T-helper 2 cell treated with Interferon-gamma antibody and Interleukin-4, amounts not matched to agents 100 ng/mL and 5 ng/mL, for 36 hours (primary cell): ENCODE data around the gene KIF4A. TPM values are rescaled to one million over a fixed set of nuclear protein-coding genes. Genes with fewer than 3 reads are reported as not detected.
"Not testable (repeated sequence)": the region's sequence is repeated elsewhere in the genome, so short reads cannot be mapped to it uniquely, and the experiment has no call there.

Experiments
- intact Hi-C: fragments of 100-400 bp; cut with micrococcal nuclease; formaldehyde crosslinking; loops from one replicate; pipeline ENCODE4 v1.15.1; 2023
- total RNA-seq: library from RNA; stranded (reverse); gene quantifications from 2 replicates; pipeline ENCODE4 v1.2.3, GENCODE V29; 2022

KIF4A gene
- total RNA-seq, 1 donor from 2014 or later: 32.2 TPM

GRCh38 chrX:70386235-70386634 lies 96.3 kb downstream of the KIF4A start:
- intact Hi-C loops: no loop called here

GRCh38 chrX:70398899-70399298 lies 109.0 kb downstream of the KIF4A start:
- intact Hi-C loops: no loop called here

- intact Hi-C loops: not testable (repeated sequence)
Observed at GRCh38 chrX:70400181-70400580, 110.3 kb downstream of the KIF4A start.

GRCh38 chrX:70402721-70403120 lies 112.8 kb downstream of the KIF4A start:
- intact Hi-C loops: no loop called here

GRCh38 chrX:70405003-70405402 lies 115.1 kb downstream of the KIF4A start:
- intact Hi-C loops: no loop called here

GRCh38 chrX:70410921-70411320 lies 121.0 kb downstream of the KIF4A start:
- intact Hi-C loops: no loop called here

GRCh38 chrX:70411475-70411874 lies 121.6 kb downstream of the KIF4A start:
- intact Hi-C loops: no loop called here

- intact Hi-C loops: no loop called here
Observed at GRCh38 chrX:70421618-70422017, 131.7 kb downstream of the KIF4A start.

GRCh38 chrX:70422851-70423341 lies 133.0 kb downstream of the KIF4A start, which contains the start of gene GDPD2:
TSS of gene GDPD2 (plus strand) at chrX:70423314. CDS start at chrX:70424985, 1,671 bp downstream.
- intact Hi-C loops: no loop called here

- intact Hi-C loops: no loop called here
Observed at GRCh38 chrX:70423936-70424675, 134.2 kb downstream of the KIF4A start.

- intact Hi-C loops: no loop called here
Observed at GRCh38 chrX:70424801-70425200, 134.9 kb downstream of the KIF4A start.

- intact Hi-C loops: no loop called here
Observed at GRCh38 chrX:70426286-70427278, 136.7 kb downstream of the KIF4A start.

- intact Hi-C loops: no loop called here
Observed at GRCh38 chrX:70427365-70427764, 137.5 kb downstream of the KIF4A start.

GRCh38 chrX:70429759-70430158 lies 139.9 kb downstream of the KIF4A start:
- intact Hi-C loops: loop anchor here (5.0 kb wide), 1 partner anchor 232 kb away; no protein-coding TSS in a partner anchor

- intact Hi-C loops: loop anchor here (5.0 kb wide), 1 partner anchor 236 kb away; no protein-coding TSS in a partner anchor
Observed at GRCh38 chrX:70432936-70433847, 143.3 kb downstream of the KIF4A start.

GRCh38 chrX:70433848-70434351 lies 144.0 kb downstream of the KIF4A start:
- intact Hi-C loops: loop anchor here (1.0 to 5.0 kb wide), 3 partner anchors 18 to 301 kb away; partner anchors contain the start of gene IGBP1

GRCh38 chrX:70434352-70434866 lies 144.5 kb downstream of the KIF4A start:
- intact Hi-C loops: loop anchor here (1.0 to 5.0 kb wide), 3 partner anchors 18 to 301 kb away; partner anchors contain the start of gene IGBP1

- intact Hi-C loops: loop anchor here (1.0 to 5.0 kb wide), 3 partner anchors 17 to 302 kb away; partner anchors contain the start of gene IGBP1
Observed at GRCh38 chrX:70434914-70435586, 145.1 kb downstream of the KIF4A start.

GRCh38 chrX:70436343-70436742 lies 146.4 kb downstream of the KIF4A start:
- intact Hi-C loops: no loop called here
